Neural cell (in vitro differentiated cells): Measurements from ENCODE around the gene MRPL36.

Experiments used
- CTCF ChIP-seq: fragments of 450-650 bp; IDR thresholded peaks from 2 replicates; pipeline ENCODE4 v1.5.1; 2014; ENCODE audit warnings: antibody characterized with exemption, mild to moderate bottlenecking, moderate library complexity; ENCODE audit not compliant: poor library complexity, severe bottlenecking
- REST ChIP-seq: IDR thresholded peaks from 2 replicates; pipeline ENCODE4 v1.6.1; 2012; ENCODE audit warnings: borderline replicate concordance
- TAF1 ChIP-seq: IDR thresholded peaks from 2 replicates; pipeline ENCODE4 v1.6.1; 2012; ENCODE audit warnings: low read depth

- no peak for TF ChIP-seq REST
- TF ChIP-seq CTCF: no peak
- no peak for TF ChIP-seq TAF1
These were observed 34.3 kb downstream of the MRPL36 start for GRCh38 chr5:1765141-1765879.
